CD4-positive, alpha-beta T cell (primary cell): ENCODE results near the gene COQ4. TPM values are rescaled to one million over a fixed set of nuclear protein-coding genes. Genes with fewer than 3 reads are reported as not detected.

Source experiments
- ATAC-seq: fragments of 200-7000 bp; cut with Tn5 transposase; one replicate; pipeline ENCODE4 v1.10.0; 2022; ENCODE audit warnings: mild to moderate bottlenecking; ENCODE audit not compliant: poor library complexity
- CTCF ChIA-PET: fragments of 350-600 bp; sonication (Branson Sonifier 250); formaldehyde crosslinking; loops from one replicate; lab custom pipeline; 2021; ENCODE audit warnings: antibody characterized with exemption, inconsistent platforms; lab: Charles Lee
- POLR2A ChIA-PET: fragments of 350-600 bp; sonication (Branson Sonifier 250); formaldehyde crosslinking; loops from one replicate; lab custom pipeline; 2021; ENCODE audit warnings: antibody characterized with exemption, inconsistent platforms; lab: Charles Lee
- DNase-seq, 14 experiments: peaks; one replicate each; pipeline ENCODE4 v3.0.0-alpha.2; 2013 to 2020; ENCODE audit warnings: mixed read lengths in 2 of 14
- H3K27ac ChIP-seq, 2 donors: one replicate each; pipeline versions ENCODE4 v1.5.1 to v1.7.0; 2013; ENCODE audit warnings: low read length in 2 of 2, low read depth in 1 of 2, mild to moderate bottlenecking in 1 of 2
- H3K27me3 ChIP-seq, 2 experiments: 1 replicate in 1 of 2; 2 replicates in 1 of 2; pipeline versions ENCODE4 v1.6.1 to v1.7.0; 2013; ENCODE audit warnings: low read length in 2 of 2, control low read depth in 1 of 2, mild to moderate bottlenecking in 1 of 2, moderate library complexity in 1 of 2; ENCODE audit not compliant: insufficient read depth in 2 of 2, control insufficient read depth in 1 of 2
- H3K36me3 ChIP-seq: one replicate; pipeline ENCODE4 v1.6.1; 2013; ENCODE audit warnings: low read length, control low read depth; ENCODE audit not compliant: insufficient read depth
- H3K4me1 ChIP-seq: one replicate; pipeline ENCODE4 v1.6.1; 2013; ENCODE audit warnings: low read length, control low read depth; ENCODE audit not compliant: insufficient read depth
- H3K4me3 ChIP-seq: one replicate; pipeline ENCODE4 v1.5.1; 2013; ENCODE audit warnings: mild to moderate bottlenecking, low read length, moderate library complexity
- H3K9me3 ChIP-seq, 2 experiments: 1 replicate in 1 of 2; 2 replicates in 1 of 2; pipeline versions ENCODE4 v1.6.1 to v1.7.0; 2013; ENCODE audit warnings: low read length in 2 of 2, mild to moderate bottlenecking in 2 of 2, control low read depth in 1 of 2, moderate library complexity in 1 of 2; ENCODE audit not compliant: control insufficient read depth in 1 of 2, insufficient read depth in 1 of 2
- H3K27ac Mint-ChIP-seq: one replicate; pipeline ENCODE4 v1.8.0; 2020; ENCODE audit warnings: mixed read lengths
- H3K27me3 Mint-ChIP-seq: one replicate; pipeline ENCODE4 v1.8.0; 2021; ENCODE audit warnings: mixed read lengths
- H3K36me3 Mint-ChIP-seq: one replicate; pipeline ENCODE4 v1.8.0; 2021; ENCODE audit warnings: low read depth, mixed read lengths
- H3K4me1 Mint-ChIP-seq: one replicate; pipeline ENCODE4 v1.8.0; 2021; ENCODE audit warnings: low read depth, mixed read lengths
- H3K4me3 Mint-ChIP-seq: one replicate; pipeline ENCODE4 v1.8.0; 2020; ENCODE audit warnings: mild to moderate bottlenecking, mixed read lengths
- H3K9me3 Mint-ChIP-seq: one replicate; pipeline ENCODE4 v1.8.0; 2020; ENCODE audit warnings: mixed read lengths
- CTCF ChIP-seq: fragments of 200-600 bp; IDR thresholded peaks from one replicate; pipeline ENCODE4 v1.8.0; 2022; ENCODE audit warnings: antibody characterized with exemption, mild to moderate bottlenecking
- intact Hi-C, 2 experiments: fragments of 100-400 bp; cut with DNase I in 1 of 2; cut with micrococcal nuclease in 1 of 2; formaldehyde crosslinking; loops; one replicate each; pipeline versions ENCODE4 v1.15.1 to v1.9.0; 2023 to 2025; cut with DNase I, micrococcal nuclease
- total RNA-seq, 174 experiments: library from RNA in 2 of 174; stranded (reverse) in 2 of 174; gene quantifications; one replicate each; pipeline ENCODE4 v1.2.3 and lab custom pipeline; 2021 to 2026

The COQ4 gene
- total RNA-seq, 2 experiments from 2014 or later = 20.7 to 21.7 TPM

GRCh38 chr9:128286440-128286839 is 36.2 kb upstream of the COQ4 start:
- intact Hi-C loops = no loop called here
- Histone ChIP-seq H3K27ac (no peak overlapping the region), H3K4me1 (no peaks in the 10 kb centered on the region), H3K4me3 (no peak overlapping the region), H3K27me3 (no peaks in the 10 kb centered on the region), H3K9me3 (no peaks in the 10 kb centered on the region), H3K36me3 (peaks cover 18% of the 10 kb centered on the region)
- Mint-ChIP-seq H3K4me3 (no peak overlapping the region), H3K36me3 (peaks cover 21% of the 10 kb centered on the region), H3K9me3 (no peaks in the 10 kb centered on the region), H3K4me1 (no peaks in the 10 kb centered on the region), H3K27me3 (no peaks in the 10 kb centered on the region), H3K27ac (no peak overlapping the region)
- ATAC-seq (no peak), DNase-seq (no peak)
- CTCF ChIA-PET = no interaction called here
- POLR2A ChIA-PET = no interaction called here
- no peak for TF ChIP-seq CTCF

GRCh38 chr9:128288273-128289004 is 34.2 kb upstream of the COQ4 start:
- ChIA-PET POLR2A (interaction anchor here (0.8 to 1.1 kb wide), 2 partner anchors 13 to 38 kb away, joined by 3 to 4 read pairs; partner anchors contain the start of genes GOLGA2 and SWI5), CTCF (no interaction called here)
- H3K27ac ChIP-seq = no peak overlapping the region

GRCh38 chr9:128292009-128292408 is 30.6 kb upstream of the COQ4 start:
- DNase-seq (no peak), ATAC-seq (no peak)
- Mint-ChIP-seq H3K27me3 (no peaks in the 10 kb centered on the region), H3K27ac (no peak overlapping the region), H3K36me3 (peaks cover 21% of the 10 kb centered on the region), H3K4me1 (peaks cover 5% of the 10 kb centered on the region), H3K4me3 (no peak overlapping the region), H3K9me3 (no peaks in the 10 kb centered on the region)
- no peaks in the 10 kb centered on the region for H3K27me3 ChIP-seq
- intact Hi-C loops = no loop called here
- CTCF ChIA-PET = no interaction called here
- peaks cover 3% of the 10 kb centered on the region for H3K36me3 ChIP-seq
- no peak for TF ChIP-seq CTCF
- H3K4me1 ChIP-seq = no peaks in the 10 kb centered on the region
- H3K4me3 ChIP-seq = no peak overlapping the region
- no peak overlapping the region for H3K27ac ChIP-seq
- POLR2A ChIA-PET = no interaction called here
- H3K9me3 ChIP-seq = no peaks in the 10 kb centered on the region

More at GRCh38 chr9:128288273-128289004, 34.2 kb upstream of the COQ4 start:
- no peak overlapping the region for H3K27ac Mint-ChIP-seq
- no peak overlapping the region for H3K4me3 Mint-ChIP-seq
- no peaks in the 10 kb centered on the region for H3K4me1 ChIP-seq
- H3K4me3 ChIP-seq = no peak overlapping the region
- peaks cover 21% of the 10 kb centered on the region for H3K36me3 Mint-ChIP-seq
- intact Hi-C loops = no loop called here
- no peaks in the 10 kb centered on the region for H3K27me3 ChIP-seq
- no peak for ATAC-seq
- no peaks in the 10 kb centered on the region for H3K9me3 ChIP-seq
- no peak for DNase-seq
- H3K9me3 Mint-ChIP-seq = no peaks in the 10 kb centered on the region
- TF ChIP-seq CTCF = no peak
- peaks cover 18% of the 10 kb centered on the region for H3K36me3 ChIP-seq
- H3K27me3 Mint-ChIP-seq = no peaks in the 10 kb centered on the region
- no peaks in the 10 kb centered on the region for H3K4me1 Mint-ChIP-seq
